Suprapubic skin (tissue), 3 donors: ENCODE data around the gene NTM.

Experiments used
- EP300 ChIP-seq: sonication (generic); formaldehyde crosslinking; IDR thresholded peaks from one replicate; pipeline ENCODE4 v1.6.1; 2017; ENCODE audit warnings: antibody characterized with exemption
- POLR2A ChIP-seq, 2 donors: fragments of 450-650 bp; IDR thresholded peaks; one replicate each; pipeline ENCODE4 v1.6.1; 2017; ENCODE audit warnings: antibody characterized with exemption in 2 of 2, mild to moderate bottlenecking in 2 of 2, moderate library complexity in 2 of 2
- TF ChIP-seq, protein P1 (sequence below), 2 donors: fragments of 200-600 bp in 1 of 2; fragments of 450-650 bp in 1 of 2; sonication (generic) in 1 of 2; IDR thresholded peaks; one replicate each; pipeline ENCODE4 v1.5.1; 2016 to 2019; ENCODE audit warnings: antibody characterized with exemption in 2 of 2, mild to moderate bottlenecking in 1 of 2, moderate library complexity in 1 of 2

DNA sequence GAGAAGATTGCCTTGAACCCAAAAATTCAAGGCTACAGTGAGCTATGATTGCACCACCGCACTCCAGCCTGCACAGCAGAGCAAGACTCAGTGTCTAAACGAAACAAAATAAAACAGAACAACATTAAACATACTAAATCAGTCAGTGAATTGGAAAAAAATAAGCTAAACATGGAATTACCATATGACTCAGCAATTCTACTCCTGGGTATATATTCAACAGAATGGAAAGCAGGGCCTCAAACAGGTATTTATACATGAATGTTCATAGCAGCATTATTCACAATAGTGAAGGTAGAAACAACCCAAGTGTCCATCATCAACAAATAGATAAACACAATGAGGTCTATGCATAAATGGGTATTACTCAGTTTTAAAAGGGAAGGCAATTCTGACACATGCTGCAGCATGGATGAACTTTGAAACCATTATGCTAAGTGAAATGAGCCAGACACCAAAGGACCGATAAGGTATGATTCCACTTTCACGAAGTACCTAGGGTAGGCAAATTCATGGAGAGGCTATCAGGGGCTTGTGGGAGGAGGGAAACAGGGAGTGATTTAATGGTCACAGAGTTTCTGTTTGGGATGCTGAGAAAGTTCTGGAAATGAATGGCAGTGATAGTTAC lies 15.5 kb downstream of the NTM start:
- TF ChIP-seq, protein P1, sequence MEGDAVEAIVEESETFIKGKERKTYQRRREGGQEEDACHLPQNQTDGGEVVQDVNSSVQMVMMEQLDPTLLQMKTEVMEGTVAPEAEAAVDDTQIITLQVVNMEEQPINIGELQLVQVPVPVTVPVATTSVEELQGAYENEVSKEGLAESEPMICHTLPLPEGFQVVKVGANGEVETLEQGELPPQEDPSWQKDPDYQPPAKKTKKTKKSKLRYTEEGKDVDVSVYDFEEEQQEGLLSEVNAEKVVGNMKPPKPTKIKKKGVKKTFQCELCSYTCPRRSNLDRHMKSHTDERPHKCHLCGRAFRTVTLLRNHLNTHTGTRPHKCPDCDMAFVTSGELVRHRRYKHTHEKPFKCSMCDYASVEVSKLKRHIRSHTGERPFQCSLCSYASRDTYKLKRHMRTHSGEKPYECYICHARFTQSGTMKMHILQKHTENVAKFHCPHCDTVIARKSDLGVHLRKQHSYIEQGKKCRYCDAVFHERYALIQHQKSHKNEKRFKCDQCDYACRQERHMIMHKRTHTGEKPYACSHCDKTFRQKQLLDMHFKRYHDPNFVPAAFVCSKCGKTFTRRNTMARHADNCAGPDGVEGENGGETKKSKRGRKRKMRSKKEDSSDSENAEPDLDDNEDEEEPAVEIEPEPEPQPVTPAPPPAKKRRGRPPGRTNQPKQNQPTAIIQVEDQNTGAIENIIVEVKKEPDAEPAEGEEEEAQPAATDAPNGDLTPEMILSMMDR (IDR thresholded peaks at IDR 0.05), result no peak
- TF ChIP-seq POLR2A (IDR thresholded peaks at IDR 0.05) (no peak), EP300 (no peak)
